Stimulated activated memory B cell treated with anti-CD40 and anti-IgM and Interleukin-4, amounts not matched to agents 10 μg/mL and 1 μg/mL and 100 μg/mL, for 72 hours (primary cell): ENCODE results near the gene SRGAP1.
"Not testable (repeated sequence)": the region's sequence is repeated elsewhere in the genome, so short reads cannot be mapped to it uniquely, and the experiment has no call there.

Experiments
- ATAC-seq: fragments of 150-1000 bp; cut with Tn5 transposase; 2 replicates; pipeline ENCODE4 v1.10.0; 2021
- H3K27ac Mint-ChIP-seq: one replicate; pipeline ENCODE4 v1.8.0; 2022; ENCODE audit warnings: mild to moderate bottlenecking, mixed read lengths
- H3K27me3 Mint-ChIP-seq: one replicate; pipeline ENCODE4 v1.8.0; 2022; ENCODE audit warnings: mixed read lengths
- H3K36me3 Mint-ChIP-seq: one replicate; pipeline ENCODE4 v1.8.0; 2022; ENCODE audit warnings: mixed read lengths
- H3K4me1 Mint-ChIP-seq: one replicate; pipeline ENCODE4 v1.8.0; 2022; ENCODE audit warnings: mixed read lengths
- H3K4me3 Mint-ChIP-seq: one replicate; pipeline ENCODE4 v1.8.0; 2022; ENCODE audit warnings: mild to moderate bottlenecking, moderate library complexity, mixed read lengths
- H3K9me3 Mint-ChIP-seq: one replicate; pipeline ENCODE4 v1.8.0; 2022; ENCODE audit warnings: mixed read lengths

The SRGAP1 gene

DNA sequence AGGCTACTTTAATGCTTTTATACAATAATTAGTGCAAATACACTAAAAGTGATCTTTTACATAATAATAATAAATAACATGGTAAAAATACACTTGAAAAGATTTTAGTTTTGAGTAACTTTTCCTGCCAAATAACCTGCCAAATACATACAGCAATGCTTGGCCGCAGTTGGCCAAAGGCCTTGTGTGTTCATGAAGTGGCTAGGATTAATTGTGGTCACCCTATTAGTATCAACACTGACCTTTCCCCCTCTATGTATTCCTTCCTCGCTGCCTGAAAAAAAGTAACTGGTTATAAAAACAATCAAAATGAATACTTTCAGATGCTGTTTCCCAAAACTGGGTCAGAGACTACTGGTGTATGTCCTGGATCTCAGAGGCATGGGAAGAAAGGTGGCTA, 343.3 kb downstream of the SRGAP1 start:
- H3K36me3 Mint-ChIP-seq, result peaks cover 45% of the 10 kb centered on the region
- no peak overlapping the region for H3K27ac Mint-ChIP-seq
- no peak for ATAC-seq
- no peaks in the 10 kb centered on the region for H3K27me3 Mint-ChIP-seq
- H3K4me1 Mint-ChIP-seq, result peaks cover 9% of the 10 kb centered on the region
- no peak overlapping the region for H3K4me3 Mint-ChIP-seq
- H3K9me3 Mint-ChIP-seq, result peaks cover 2% of the 10 kb centered on the region

DNA sequence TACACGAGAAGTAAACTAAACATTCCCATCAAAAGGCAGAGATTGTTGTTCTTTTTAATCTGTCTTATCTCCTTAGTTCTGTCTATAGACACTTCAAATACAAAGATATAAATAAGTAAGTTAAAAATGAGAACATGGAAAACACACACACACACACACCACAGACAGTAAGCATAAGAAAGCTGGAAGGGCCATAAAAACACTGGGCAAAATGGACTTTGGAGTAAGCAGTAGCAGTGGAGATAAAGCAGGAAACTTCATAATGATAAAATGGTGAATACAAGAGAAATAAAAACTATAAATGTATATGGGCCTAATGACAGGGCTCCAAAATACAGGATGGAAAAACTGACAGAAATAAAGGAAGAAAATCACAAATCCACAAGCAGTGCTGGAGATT, 345.0 kb downstream of the SRGAP1 start:
- no peaks in the 10 kb centered on the region for H3K27me3 Mint-ChIP-seq
- H3K36me3 Mint-ChIP-seq, result peaks cover 54% of the 10 kb centered on the region
- H3K4me3 Mint-ChIP-seq, result no peak overlapping the region
- no peak overlapping the region for H3K27ac Mint-ChIP-seq
- H3K4me1 Mint-ChIP-seq, result peaks cover 17% of the 10 kb centered on the region
- ATAC-seq, result no peak
- H3K9me3 Mint-ChIP-seq, result no peaks in the 10 kb centered on the region

DNA sequence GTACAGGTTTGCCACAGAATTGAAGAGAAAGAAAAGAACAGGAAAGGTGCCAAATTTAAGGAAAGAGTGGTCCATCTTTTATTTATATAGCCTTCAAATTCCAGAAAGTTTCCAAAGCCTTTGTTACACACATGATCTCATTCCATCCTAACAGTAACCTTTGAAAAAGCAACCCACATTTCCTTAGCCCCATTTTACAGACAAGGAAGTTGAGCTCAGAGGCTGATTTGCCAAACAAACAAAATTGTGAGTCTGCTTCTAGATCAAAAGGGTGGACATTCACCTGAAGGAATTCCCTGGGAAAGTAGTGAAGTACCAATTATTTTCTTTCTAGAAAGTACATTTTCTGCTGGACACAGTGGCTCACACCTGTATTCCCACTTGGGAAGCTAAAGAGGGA, 345.6 kb downstream of the SRGAP1 start:
- no peak for ATAC-seq

DNA sequence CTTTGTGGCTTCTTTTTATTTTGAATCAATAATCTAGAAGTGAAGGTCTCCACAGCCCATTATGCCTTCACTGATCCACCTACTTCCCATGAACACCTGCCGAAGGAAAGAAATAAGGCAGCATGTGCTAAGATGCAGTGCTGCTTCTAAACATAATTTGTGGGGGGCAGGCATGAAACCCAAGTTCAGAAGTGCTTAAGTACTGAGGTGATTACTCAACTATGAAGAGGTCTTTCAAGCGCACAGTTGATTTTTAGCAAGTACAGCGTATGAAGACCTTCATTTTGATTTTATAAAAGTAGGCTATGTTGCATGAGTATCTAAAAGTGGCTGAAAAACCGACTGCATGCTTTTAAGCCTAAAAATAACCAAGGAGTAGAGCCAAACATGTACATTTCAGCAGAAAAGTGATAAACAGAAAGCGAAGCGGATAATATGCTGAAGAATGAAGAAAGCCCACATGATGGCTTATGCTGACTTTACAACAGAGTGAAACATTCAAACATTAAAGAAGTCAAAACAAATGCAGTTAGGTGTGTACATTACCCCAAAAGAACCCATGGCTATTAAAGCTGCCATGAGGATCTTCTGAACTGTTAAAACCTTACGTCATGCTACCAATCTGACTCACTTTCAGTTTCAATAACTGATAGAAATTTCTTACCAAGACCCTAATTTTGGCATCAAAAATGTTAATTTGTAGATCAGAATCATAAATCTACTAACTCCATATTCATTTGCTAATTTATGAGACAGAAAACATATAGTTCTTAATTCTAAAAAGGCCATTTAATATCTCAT, 348.3 kb downstream of the SRGAP1 start:
- no peaks in the 10 kb centered on the region for H3K9me3 Mint-ChIP-seq
- no peaks in the 10 kb centered on the region for H3K27me3 Mint-ChIP-seq
- H3K4me3 Mint-ChIP-seq, result no peak overlapping the region
- ATAC-seq, result no peak
- no peak overlapping the region for H3K27ac Mint-ChIP-seq
- peaks cover 56% of the 10 kb centered on the region for H3K36me3 Mint-ChIP-seq
- H3K4me1 Mint-ChIP-seq, result peaks cover 17% of the 10 kb centered on the region

More for the DNA sequence above, 345.6 kb downstream of the SRGAP1 start:
- Mint-ChIP-seq H3K4me3 (no peak overlapping the region), H3K9me3 (no peaks in the 10 kb centered on the region), H3K27me3 (no peaks in the 10 kb centered on the region), H3K27ac (no peak overlapping the region), H3K36me3 (peaks cover 55% of the 10 kb centered on the region), H3K4me1 (peaks cover 17% of the 10 kb centered on the region)

DNA sequence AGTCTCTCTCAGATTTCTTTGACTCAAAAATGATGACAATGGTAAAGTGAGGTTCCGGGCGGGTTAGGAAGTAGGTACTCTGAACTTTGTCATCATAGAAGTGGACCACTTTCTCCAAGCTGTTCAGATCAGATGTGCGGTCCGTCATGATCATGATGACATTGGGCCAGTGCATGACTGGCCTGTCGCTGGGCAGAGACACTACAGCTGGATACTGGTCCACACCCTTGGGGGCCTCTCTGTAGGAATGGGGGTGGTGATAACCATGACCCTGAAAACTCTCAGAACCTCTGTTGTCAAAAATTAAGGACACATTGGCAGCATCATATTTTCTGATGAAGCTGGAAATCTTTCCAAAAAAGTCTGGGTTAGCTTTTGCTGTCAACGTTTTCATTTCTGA, 349.4 kb downstream of the SRGAP1 start:
- ATAC-seq, result no peak
- Mint-ChIP-seq H3K9me3 (no peaks in the 10 kb centered on the region), H3K4me1 (peaks cover 17% of the 10 kb centered on the region), H3K36me3 (peaks cover 52% of the 10 kb centered on the region), H3K4me3 (no peak overlapping the region), H3K27ac (no peak overlapping the region), H3K27me3 (no peaks in the 10 kb centered on the region)

DNA sequence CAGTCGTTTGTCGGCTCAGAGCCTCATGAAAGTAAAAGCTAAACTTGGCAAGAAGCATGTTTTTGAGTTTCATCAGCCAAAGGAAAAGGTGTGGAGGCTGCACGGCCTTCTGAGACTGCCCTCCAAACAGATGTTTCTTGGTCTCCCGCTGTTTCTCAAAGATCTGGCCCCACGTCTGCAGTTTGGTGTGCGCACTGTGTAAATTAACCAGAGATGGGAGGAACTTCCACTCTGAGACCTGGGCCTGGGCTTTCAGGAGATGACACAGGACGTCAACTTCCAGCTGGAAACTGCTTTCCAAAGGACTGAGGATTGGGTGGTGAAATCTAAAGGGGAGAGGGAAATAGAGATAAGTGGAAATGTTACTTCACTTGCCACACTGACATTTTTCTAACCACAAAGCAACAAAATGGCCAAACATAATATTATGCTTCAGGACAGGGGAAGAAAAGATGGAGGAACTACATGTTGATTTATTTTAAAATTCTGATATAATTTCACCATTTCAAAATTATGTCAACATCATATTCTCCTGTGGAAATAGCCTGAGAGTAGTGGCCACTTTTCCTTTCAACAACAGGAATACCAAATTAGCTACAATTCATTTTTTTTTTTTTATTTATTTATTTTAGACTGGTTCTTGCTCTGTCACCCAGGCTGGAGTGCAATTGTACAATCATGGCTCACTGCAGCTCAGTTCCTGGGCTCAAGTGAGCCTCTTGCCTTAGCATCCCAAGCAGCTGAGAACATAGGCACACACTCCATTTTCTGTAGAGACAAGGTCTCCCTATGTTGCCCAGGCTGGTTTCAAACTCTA, 350.0 kb downstream of the SRGAP1 start:
- Mint-ChIP-seq H3K9me3 (no peaks in the 10 kb centered on the region), H3K27me3 (no peaks in the 10 kb centered on the region), H3K27ac (no peak overlapping the region), H3K4me1 (peaks cover 15% of the 10 kb centered on the region), H3K36me3 (peaks cover 49% of the 10 kb centered on the region), H3K4me3 (no peak overlapping the region)
- ATAC-seq, result no peak

DNA sequence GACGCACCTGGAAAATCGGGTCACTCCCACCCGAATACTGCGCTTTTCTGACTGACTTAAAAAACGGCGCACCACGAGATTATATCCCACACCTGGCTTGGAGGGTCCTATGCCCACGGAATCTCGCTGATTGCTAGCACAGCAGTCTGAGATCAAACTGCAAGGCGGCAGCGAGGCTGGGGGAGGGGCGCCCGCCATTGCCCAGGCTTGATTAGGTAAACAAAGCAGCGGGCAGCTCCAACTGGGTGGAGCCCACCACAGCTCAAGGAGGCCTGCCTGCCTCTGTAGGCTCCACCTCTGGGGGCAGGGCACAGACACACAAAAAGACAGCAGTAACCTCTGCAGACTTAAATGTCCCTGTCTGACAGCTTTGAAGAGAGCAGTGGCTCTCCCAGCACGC, 351.3 kb downstream of the SRGAP1 start:
- Mint-ChIP-seq H3K36me3 (peaks cover 47% of the 10 kb centered on the region), H3K4me1 (peaks cover 11% of the 10 kb centered on the region)
- H3K4me3 Mint-ChIP-seq, ATAC-seq, H3K27ac Mint-ChIP-seq, H3K27me3 Mint-ChIP-seq, H3K9me3 Mint-ChIP-seq: not testable (repeated sequence)

DNA sequence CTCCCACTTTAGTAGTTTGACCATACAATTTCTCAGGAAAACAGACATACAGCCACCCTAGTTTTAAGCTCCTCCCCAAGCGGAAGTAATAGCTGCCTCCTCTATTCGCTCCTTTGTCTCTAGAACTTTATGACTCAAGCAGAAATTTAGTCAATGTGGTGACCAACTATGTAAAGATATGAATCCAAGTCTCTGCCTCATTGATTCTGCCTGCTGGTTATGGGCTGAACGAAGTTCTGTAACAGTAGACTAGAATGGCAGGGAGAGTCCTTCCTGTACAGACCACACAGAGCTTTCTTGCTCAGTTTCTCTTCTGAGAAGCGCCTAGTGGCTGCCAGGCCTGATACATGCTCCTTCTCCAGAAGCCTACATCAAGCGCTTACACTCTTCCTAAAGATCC, 358.5 kb downstream of the SRGAP1 start:
- no peak for ATAC-seq

DNA sequence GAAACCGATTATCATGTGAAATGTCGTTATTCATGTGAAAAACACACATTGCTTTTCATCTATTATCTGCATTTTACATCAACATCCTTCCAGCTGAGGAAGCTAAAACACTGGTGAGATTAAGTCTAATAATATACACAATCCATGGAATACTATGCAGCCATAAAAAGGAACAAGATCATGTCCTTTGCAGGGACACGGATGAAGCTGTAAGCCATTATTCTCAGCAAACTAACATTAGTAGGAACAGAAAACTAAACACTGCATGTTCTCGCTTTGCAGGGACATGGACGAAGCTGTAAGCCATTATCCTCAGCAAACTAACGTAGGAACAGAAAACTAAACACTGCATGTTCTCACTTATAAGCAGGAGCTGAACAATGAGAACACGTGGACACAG, 359.3 kb downstream of the SRGAP1 start:
- H3K36me3 Mint-ChIP-seq, result peaks cover 51% of the 10 kb centered on the region
- no peak overlapping the region for H3K4me3 Mint-ChIP-seq
- no peaks in the 10 kb centered on the region for H3K27me3 Mint-ChIP-seq
- ATAC-seq, result no peak
- no peak overlapping the region for H3K27ac Mint-ChIP-seq
- peaks cover 10% of the 10 kb centered on the region for H3K4me1 Mint-ChIP-seq
- H3K9me3 Mint-ChIP-seq, result no peaks in the 10 kb centered on the region

More for the DNA sequence above, 358.5 kb downstream of the SRGAP1 start:
- Mint-ChIP-seq H3K27ac (no peak overlapping the region), H3K4me3 (no peak overlapping the region), H3K27me3 (no peaks in the 10 kb centered on the region), H3K4me1 (peaks cover 10% of the 10 kb centered on the region), H3K9me3 (no peaks in the 10 kb centered on the region), H3K36me3 (peaks cover 51% of the 10 kb centered on the region)

DNA sequence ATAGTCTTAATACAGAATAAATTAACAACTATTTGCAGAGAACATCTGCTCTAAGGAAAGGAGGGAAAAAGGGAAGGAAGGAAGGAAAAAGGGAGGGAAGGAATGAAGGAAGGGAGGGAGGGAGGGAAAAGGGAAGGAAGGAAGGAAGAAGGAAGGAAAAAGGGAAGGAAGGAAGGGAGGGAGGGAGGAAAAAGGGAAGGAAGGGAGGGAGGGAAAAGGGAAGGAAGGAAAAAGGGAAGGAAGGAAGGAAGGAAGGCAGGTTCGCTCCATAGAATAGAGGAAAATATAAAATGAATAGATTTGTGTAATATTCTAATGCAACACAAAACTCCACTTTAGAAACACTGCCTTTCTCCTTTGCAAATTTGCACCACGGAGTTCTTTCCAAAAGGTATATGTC, 361.0 kb downstream of the SRGAP1 start:
- no peak for ATAC-seq
- Mint-ChIP-seq H3K4me1 (peaks cover 10% of the 10 kb centered on the region), H3K9me3 (no peaks in the 10 kb centered on the region)

DNA sequence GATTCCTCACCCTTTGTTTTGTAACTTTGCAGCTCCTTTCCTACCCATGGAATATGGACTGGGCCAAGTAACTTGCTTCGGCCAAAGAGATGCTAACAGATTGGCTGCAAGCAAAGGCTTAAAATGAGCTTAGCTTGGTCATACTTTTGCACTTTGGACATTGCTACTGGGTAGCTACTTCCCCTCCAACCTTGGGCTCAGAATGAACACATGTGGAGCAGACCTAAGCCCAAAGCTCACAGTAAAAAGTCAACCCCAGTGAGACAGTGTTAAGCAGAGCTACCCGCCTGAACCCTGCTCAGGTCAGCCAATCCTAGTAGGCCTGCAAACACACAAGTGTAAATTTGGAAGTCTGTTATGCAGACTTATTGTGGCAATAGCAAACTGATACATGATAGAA, 363.0 kb downstream of the SRGAP1 start:
- Mint-ChIP-seq H3K4me1 (peaks cover 10% of the 10 kb centered on the region), H3K36me3 (peaks cover 69% of the 10 kb centered on the region), H3K27me3 (no peaks in the 10 kb centered on the region), H3K9me3 (no peaks in the 10 kb centered on the region), H3K27ac (no peak overlapping the region), H3K4me3 (no peak overlapping the region)
- no peak for ATAC-seq

More for the DNA sequence above, 361.0 kb downstream of the SRGAP1 start:
- Mint-ChIP-seq H3K36me3 (peaks cover 59% of the 10 kb centered on the region), H3K27ac (no peak overlapping the region), H3K27me3 (no peaks in the 10 kb centered on the region), H3K4me3 (no peak overlapping the region)
